GM18499 (cell line): ENCODE measurements around the gene CHRM1.
"Not testable (repeated sequence)": the region's sequence is repeated elsewhere in the genome, so short reads cannot be mapped to it uniquely, and the experiment has no call there.

Experiments
- ATAC-seq: cut with Tn5 transposase; IDR thresholded peaks from one replicate; pipeline ENCODE4 v1.9.1; 2021; ENCODE audit warnings: moderate number of reproducible peaks; ENCODE audit not compliant: insufficient read depth, unreplicated experiment

Gene CHRM1

GRCh38 chr11:62921201-62921572 lies at the start of gene CHRM1:
Gene CHRM1 (minus strand): TSS chr11:62921363. CDS start chr11:62911100, 10,263 bp downstream.
- ATAC-seq: no peak

GRCh38 chr11:62965574-62965973 lies 44.4 kb upstream of the CHRM1 start:
- ATAC-seq: no peak

GRCh38 chr11:62962391-62962790 lies 41.2 kb upstream of the CHRM1 start:
- ATAC-seq: no peak

DNA sequence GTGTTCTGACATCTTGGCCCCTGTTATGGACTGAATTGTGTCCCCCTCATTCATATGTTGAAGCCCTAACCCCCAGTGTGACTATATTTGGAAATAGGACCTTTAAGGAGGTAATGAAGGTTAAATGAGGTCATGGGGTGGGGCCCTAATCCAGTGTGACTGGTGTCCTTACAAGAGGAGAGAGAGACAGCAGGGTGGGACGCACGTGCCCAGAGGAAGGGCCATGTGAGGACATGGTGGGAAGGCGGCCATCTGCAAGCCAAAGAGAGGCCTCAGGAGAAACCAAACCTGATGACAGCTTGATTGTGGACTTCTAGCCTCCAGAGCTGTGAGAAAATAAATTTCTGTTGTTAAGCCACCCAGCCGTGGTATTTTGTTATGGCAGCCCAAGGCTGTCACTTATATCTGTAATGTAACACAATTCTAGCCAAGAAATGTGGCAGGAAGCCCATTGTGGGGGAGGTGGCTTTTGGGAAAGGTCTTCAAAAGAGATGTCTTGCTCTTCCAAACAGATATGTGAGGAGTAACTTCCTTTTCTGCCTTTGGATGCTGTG lies 39.9 kb upstream of the CHRM1 start:
- ATAC-seq: no peak

DNA sequence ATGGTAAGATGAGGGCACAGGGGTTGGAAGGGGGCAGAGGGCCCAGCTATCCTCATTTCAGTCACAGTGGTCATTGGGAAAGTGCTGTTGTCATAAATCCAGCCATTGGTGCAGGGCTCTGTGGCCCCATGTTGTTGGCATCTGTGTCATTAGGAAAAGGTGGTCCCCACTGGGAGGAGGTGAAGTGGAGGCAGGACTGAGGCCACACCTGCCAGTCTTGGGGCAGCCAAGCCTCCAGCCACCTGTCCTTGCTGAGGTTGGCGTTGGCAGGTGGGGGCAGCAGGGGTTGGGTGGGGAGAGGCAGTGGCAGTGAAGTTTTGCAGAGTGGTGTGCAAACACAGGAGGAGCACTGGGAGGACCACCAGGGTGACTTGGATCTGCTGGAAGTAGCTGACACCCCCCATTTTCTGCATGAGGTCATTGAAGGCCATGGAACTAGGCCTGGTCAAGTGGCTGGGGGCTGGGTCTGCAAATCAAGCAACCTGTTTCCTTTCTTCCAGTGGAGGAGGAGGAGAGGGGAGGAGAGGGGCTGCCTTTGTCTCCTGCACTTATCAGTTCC lies 38.3 kb upstream of the CHRM1 start:
- ATAC-seq: no peak

GRCh38 chr11:62958547-62959421 lies 37.6 kb upstream of the CHRM1 start:
- ATAC-seq: no peak

GRCh38 chr11:62957147-62957546 lies 36.0 kb upstream of the CHRM1 start:
- no peak for ATAC-seq

DNA sequence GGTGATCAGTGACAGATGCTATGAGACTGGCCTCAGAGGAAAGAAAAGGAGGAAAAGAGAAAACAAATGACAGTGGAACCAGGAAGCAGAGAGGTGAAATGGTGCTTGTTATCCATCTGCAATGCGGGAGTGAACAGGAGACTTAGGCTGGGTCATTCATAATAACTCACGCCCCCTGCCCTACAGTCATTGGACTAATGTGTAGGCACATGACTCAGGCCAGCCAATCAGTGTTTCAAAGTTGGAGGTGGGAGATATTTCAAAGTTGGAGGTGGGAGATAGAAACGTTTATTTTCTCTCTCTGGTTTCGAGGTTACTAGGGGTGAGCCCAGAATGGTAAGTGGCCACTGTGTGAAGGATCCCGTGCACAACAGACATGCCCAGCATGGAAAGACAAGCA lies 33.3 kb upstream of the CHRM1 start:
- ATAC-seq: no peak

GRCh38 chr11:62953811-62954210 lies 32.6 kb upstream of the CHRM1 start:
- ATAC-seq: no peak

- ATAC-seq: no peak
Measured at GRCh38 chr11:62948765-62949320, 27.7 kb upstream of the CHRM1 start.

DNA sequence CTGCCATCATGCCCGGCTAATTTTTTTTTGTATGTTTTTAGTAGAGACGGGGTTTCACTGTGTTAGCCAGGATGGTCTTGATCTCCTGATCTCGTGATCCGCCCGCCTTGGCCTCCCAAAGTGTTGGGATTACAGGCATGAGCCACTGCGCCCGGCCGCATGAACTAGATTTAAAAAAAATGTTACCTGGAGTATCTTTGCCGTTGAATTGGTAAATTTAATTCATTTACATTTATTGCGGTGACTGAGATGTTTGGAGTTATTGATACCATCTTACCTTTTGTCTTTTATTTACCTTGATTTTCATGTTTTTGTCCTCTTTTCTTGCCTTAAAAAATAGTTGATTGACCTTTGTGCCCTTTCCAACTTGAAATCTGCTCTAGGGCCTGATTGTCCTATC lies 24.4 kb upstream of the CHRM1 start:
- not testable (repeated sequence) for ATAC-seq

GRCh38 chr11:62937528-62937927 lies 16.4 kb upstream of the CHRM1 start:
- not testable (repeated sequence) for ATAC-seq

- no peak for ATAC-seq
Measured at GRCh38 chr11:62934496-62934785, 13.3 kb upstream of the CHRM1 start.

- no peak for ATAC-seq
Measured at GRCh38 chr11:62933750-62934495, 12.8 kb upstream of the CHRM1 start.

DNA sequence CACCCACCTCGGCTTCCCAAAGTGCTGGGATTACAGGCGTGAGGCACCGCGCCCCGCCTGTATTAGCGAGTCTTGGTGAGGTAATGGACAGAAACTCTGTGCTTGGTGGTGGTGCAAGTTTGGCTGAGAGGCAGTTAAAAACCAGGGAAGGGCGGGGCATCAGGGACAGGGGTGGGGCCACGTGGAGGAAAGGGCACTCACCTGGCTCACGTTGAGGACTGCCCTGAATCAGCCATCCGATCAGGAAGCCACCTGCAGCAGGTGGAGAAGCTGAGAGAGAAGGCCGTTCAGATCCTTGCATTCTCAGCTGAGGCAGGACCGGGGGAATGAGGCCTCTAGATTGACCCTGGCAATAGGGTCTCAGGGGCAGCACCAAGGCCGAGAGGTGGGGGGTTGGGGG lies 12.1 kb upstream of the CHRM1 start:
- ATAC-seq: no peak

- ATAC-seq: no peak
Measured at GRCh38 chr11:62931499-62932278, 10.5 kb upstream of the CHRM1 start.

GRCh38 chr11:62930666-62931065 lies 9.5 kb upstream of the CHRM1 start:
- ATAC-seq: no peak

- no peak for ATAC-seq
Measured at GRCh38 chr11:62930157-62930556, 9.0 kb upstream of the CHRM1 start.

DNA sequence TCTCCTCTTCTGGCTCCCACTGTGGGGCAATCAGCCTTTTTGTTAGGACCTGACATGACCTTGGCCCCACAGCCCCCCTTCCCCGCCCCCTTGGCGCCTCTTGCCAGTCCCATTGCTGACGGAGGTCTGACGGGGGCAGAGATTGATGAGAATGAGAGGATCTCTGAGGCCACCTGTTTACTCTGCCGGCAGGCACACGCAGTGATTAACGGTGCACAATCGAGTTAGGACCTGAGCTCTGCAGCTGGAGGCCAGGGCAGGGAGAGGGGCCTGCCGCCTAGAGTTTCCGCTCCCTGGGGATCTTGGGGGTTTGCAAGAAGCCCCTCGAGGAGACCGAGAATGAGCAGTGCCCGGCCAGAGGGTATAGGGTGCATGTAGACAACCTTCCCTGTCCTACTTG lies 6.8 kb upstream of the CHRM1 start:
- ATAC-seq: no peak
